MM.1S (cell line): ENCODE measurements around the gene GRAMD2A.

Experiments used
- DNase-seq: peaks from one replicate; pipeline ENCODE4 v3.0.0-alpha.2; 2015
- H2AFZ ChIP-seq: fragments of 300-600 bp; sonication (generic); 2 replicates; pipeline ENCODE4 v1.6.0; 2016; ENCODE audit warnings: antibody characterized with exemption, low read length
- H3F3A ChIP-seq: fragments of 300-600 bp; sonication (generic); 2 replicates; pipeline ENCODE4 v1.6.1; 2016; ENCODE audit warnings: mild to moderate bottlenecking, antibody characterized with exemption, low read length, moderate library complexity, mixed read lengths; ENCODE audit not compliant: insufficient read depth
- H3K27ac ChIP-seq: fragments of 300-600 bp; sonication (generic); 2 replicates; pipeline ENCODE4 v1.5.1; 2016; ENCODE audit warnings: mild to moderate bottlenecking, low read length
- H3K27me3 ChIP-seq: fragments of 300-600 bp; sonication (generic); replicated peaks from 2 replicates; pipeline ENCODE4 v1.6.0; 2016; ENCODE audit warnings: low read length; ENCODE audit not compliant: insufficient read depth
- H3K36me3 ChIP-seq: fragments of 300-600 bp; sonication (generic); replicated peaks from 2 replicates; pipeline ENCODE4 v1.6.1; 2016; ENCODE audit warnings: mild to moderate bottlenecking, low read length, mixed read lengths; ENCODE audit not compliant: insufficient read depth
- H3K4me1 ChIP-seq: fragments of 300-600 bp; sonication (generic); 2 replicates; pipeline ENCODE4 v1.6.1; 2016; ENCODE audit warnings: low read length, mixed read lengths
- H3K4me2 ChIP-seq: fragments of 300-600 bp; sonication (generic); 2 replicates; pipeline ENCODE4 v1.6.0; 2016; ENCODE audit warnings: low read depth, low read length
- H3K4me3 ChIP-seq: fragments of 300-600 bp; sonication (generic); 2 replicates; pipeline ENCODE4 v1.5.1; 2016; ENCODE audit warnings: low read length, mixed read lengths
- H3K79me2 ChIP-seq: fragments of 300-600 bp; sonication (generic); 2 replicates; pipeline ENCODE4 v1.6.1; 2016; ENCODE audit warnings: mixed run types, low read length, mixed read lengths
- H3K9ac ChIP-seq: fragments of 300-600 bp; sonication (generic); 2 replicates; pipeline ENCODE4 v1.6.1; 2016; ENCODE audit warnings: low read length, mixed read lengths
- H3K9me2 ChIP-seq: fragments of 300-600 bp; sonication (generic); replicated peaks from 2 replicates; pipeline ENCODE4 v1.6.1; 2016; ENCODE audit warnings: mild to moderate bottlenecking, low read length, mixed read lengths; ENCODE audit not compliant: insufficient read depth
- H3K9me3 ChIP-seq: fragments of 300-600 bp; sonication (generic); replicated peaks from 2 replicates; pipeline ENCODE4 v1.6.1; 2016; ENCODE audit warnings: mild to moderate bottlenecking, low read length, mixed read lengths; ENCODE audit not compliant: insufficient read depth
- H4K20me1 ChIP-seq: fragments of 300-600 bp; sonication (generic); 2 replicates; pipeline ENCODE4 v1.6.1; 2016; ENCODE audit warnings: mild to moderate bottlenecking, low read length, moderate library complexity, mixed read lengths; ENCODE audit not compliant: insufficient read depth
- CTCF ChIP-seq: fragments of 300-600 bp; sonication (generic); IDR thresholded peaks from 2 replicates; pipeline ENCODE4 v1.5.1; 2016; ENCODE audit warnings: antibody characterized with exemption, low read length, mixed read lengths
- EZH2 ChIP-seq: fragments of 300-600 bp; sonication (generic); optimal IDR thresholded peaks from 2 replicates; pipeline ENCODE3; 2017; ENCODE audit warnings: low read depth, mild to moderate bottlenecking, antibody characterized with exemption, low read length, mixed read lengths
- EZH2phosphoT487 ChIP-seq: fragments of 300-600 bp; sonication (generic); IDR thresholded peaks from 2 replicates; pipeline ENCODE4 v1.6.1; 2018; ENCODE audit warnings: antibody characterized with exemption, low read length

Gene GRAMD2A

GRCh38 chr15:72112805-72113204, 84.8 kb downstream of the GRAMD2A start:
- Histone ChIP-seq H3K4me1 (peaks cover 7% of the 10 kb centered on the region), H4K20me1 (no peaks in the 10 kb centered on the region; the same call in 1 of the 2 replicates), H3K9me2 (no peaks in the 10 kb centered on the region), H3F3A (peaks cover 7% of the 10 kb centered on the region; the same call in 1 of the 2 replicates), H3K4me3 (no peak overlapping the region), H3K36me3 (no peaks in the 10 kb centered on the region), H3K27me3 (no peaks in the 10 kb centered on the region), H2AFZ (no peak overlapping the region), H3K79me2 (peaks cover 17% of the 10 kb centered on the region), H3K9ac (no peak overlapping the region), H3K9me3 (no peaks in the 10 kb centered on the region), H3K4me2 (no peak overlapping the region), H3K27ac (no peak overlapping the region)
- DNase-seq: no peak
- TF ChIP-seq EZH2 (no peak), CTCF (no peak), EZH2phosphoT487 (no peak)

GRCh38 chr15:72112116-72112515, 85.5 kb downstream of the GRAMD2A start:
- H3K4me2 ChIP-seq: no peak overlapping the region
- peaks cover 7% of the 10 kb centered on the region for H3K4me1 ChIP-seq
- H3K27me3 ChIP-seq: no peaks in the 10 kb centered on the region
- H3K9me3 ChIP-seq: no peaks in the 10 kb centered on the region
- DNase-seq: no peak
- H3K9me2 ChIP-seq: no peaks in the 10 kb centered on the region
- H3K4me3 ChIP-seq: no peak overlapping the region
- no peak for TF ChIP-seq CTCF
- no peak for TF ChIP-seq EZH2phosphoT487
- TF ChIP-seq EZH2: no peak
- H3F3A ChIP-seq: peaks cover 4% of the 10 kb centered on the region; the same call in 1 of the 2 replicates
- no peak overlapping the region for H3K9ac ChIP-seq
- no peak overlapping the region for H2AFZ ChIP-seq
- no peaks in the 10 kb centered on the region; the same call in 1 of the 2 replicates for H4K20me1 ChIP-seq
- H3K79me2 ChIP-seq: peaks cover 15% of the 10 kb centered on the region
- H3K27ac ChIP-seq: no peak overlapping the region
- no peaks in the 10 kb centered on the region for H3K36me3 ChIP-seq

- peaks cover 3% of the 10 kb centered on the region for H3K79me2 ChIP-seq
- no peak overlapping the region for H2AFZ ChIP-seq
- H3K9ac ChIP-seq: no peak overlapping the region
- no peaks in the 10 kb centered on the region for H3K9me3 ChIP-seq
- no peak overlapping the region for H3K4me2 ChIP-seq
- TF ChIP-seq EZH2 (no peak), EZH2phosphoT487 (no peak), CTCF (no peak)
- no peak overlapping the region for H3K27ac ChIP-seq
- H3K36me3 ChIP-seq: no peaks in the 10 kb centered on the region
- H3K27me3 ChIP-seq: no peaks in the 10 kb centered on the region
- H4K20me1 ChIP-seq: no peaks in the 10 kb centered on the region; the same call in 1 of the 2 replicates
- no peaks in the 10 kb centered on the region for H3F3A ChIP-seq
- no peaks in the 10 kb centered on the region for H3K4me1 ChIP-seq
- no peak overlapping the region for H3K4me3 ChIP-seq
- no peaks in the 10 kb centered on the region for H3K9me2 ChIP-seq
- no peak for DNase-seq
Measured at GRCh38 chr15:72110355-72110754, 87.2 kb downstream of the GRAMD2A start.
